Left ventricle myocardium inferior (tissue), 1 donor: ENCODE measurements around the gene VWA8. TPM values are rescaled to one million over a fixed set of nuclear protein-coding genes. Genes with fewer than 3 reads are reported as not detected.

ENCODE experiments used
- DNase-seq: peaks from one replicate; pipeline ENCODE4 v3.0.0-alpha.2; 2020
- H3K27ac ChIP-seq: fragments of 200-600 bp; replicated peaks from 2 replicates; pipeline ENCODE4 v1.8.0; 2021
- H3K27me3 ChIP-seq: fragments of 200-600 bp; 2 replicates; pipeline ENCODE4 v1.8.0; 2021; ENCODE audit warnings: low read depth
- H3K36me3 ChIP-seq: fragments of 200-600 bp; 2 replicates; pipeline ENCODE4 v1.8.0; 2021
- H3K4me1 ChIP-seq: fragments of 200-600 bp; 2 replicates; pipeline ENCODE4 v1.8.0; 2021
- H3K4me3 ChIP-seq: fragments of 200-600 bp; 2 replicates; pipeline ENCODE4 v1.8.0; 2021; ENCODE audit warnings: mild to moderate bottlenecking, moderate library complexity
- H3K9me3 ChIP-seq: fragments of 200-600 bp; replicated peaks from 2 replicates; pipeline ENCODE4 v1.8.0; 2021
- CTCF ChIP-seq: fragments of 200-600 bp; IDR thresholded peaks from 2 replicates; pipeline ENCODE4 v1.8.0; 2021; ENCODE audit warnings: antibody characterized with exemption, mild to moderate bottlenecking, borderline replicate concordance
- intact Hi-C: fragments of 100-400 bp; cut with micrococcal nuclease; formaldehyde crosslinking; loops from one replicate; pipeline ENCODE4 v1.11.0; 2022
- total RNA-seq: library from RNA; stranded (reverse); fragmentation: NEBNext Ultra II Directional; extraction: Animal tissue kit (Norgen Biotek cat#: 25700); gene quantifications from one replicate; pipeline ENCODE4 v1.2.1, GENCODE V29; 2021
- donor health status: DM: no; HTN: yes; CAD: no; lungs with severe emphysema.

Gene VWA8
- total RNA-seq, 1 donor from 2014 or later = 51.0 TPM

- peaks cover 38% of the 10 kb centered on the region for H3K4me1 ChIP-seq
- TF ChIP-seq CTCF = no peak
- peak overlapping the region; percentile 45 for H3K27ac ChIP-seq
- DNase-seq = no peak
- H3K4me3 ChIP-seq = no peak overlapping the region
- H3K9me3 ChIP-seq = no peaks in the 10 kb centered on the region
- H3K27me3 ChIP-seq = no peaks in the 10 kb centered on the region
- intact Hi-C loops = no loop called here
- H3K36me3 ChIP-seq = peaks cover 11% of the 10 kb centered on the region
Measured at GRCh38 chr13:41742917-41743552, 217.9 kb downstream of the VWA8 start.

DNA sequence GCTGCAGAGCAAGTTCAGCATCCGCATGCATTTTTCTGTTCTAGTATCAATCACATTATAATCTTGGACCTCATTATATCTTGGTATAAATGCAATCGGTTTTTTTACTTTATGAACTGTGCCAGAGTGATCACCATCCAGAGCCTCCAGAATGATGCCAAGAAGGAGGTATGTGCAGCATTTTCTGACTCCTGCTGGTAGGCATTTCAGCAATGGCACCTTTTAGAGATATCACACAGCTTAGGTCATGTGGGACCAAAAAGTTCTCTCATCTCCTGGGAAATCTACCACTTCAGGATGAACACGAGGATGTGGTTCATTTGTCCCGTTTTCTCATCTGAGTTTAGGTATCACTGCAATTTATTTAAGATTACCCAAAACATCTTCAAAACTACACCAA is 220.4 kb downstream of the VWA8 start:
- Histone ChIP-seq H3K27me3 (no peaks in the 10 kb centered on the region), H3K4me1 (peaks cover 38% of the 10 kb centered on the region), H3K4me3 (no peak overlapping the region), H3K36me3 (no peaks in the 10 kb centered on the region), H3K27ac (no peak overlapping the region), H3K9me3 (no peaks in the 10 kb centered on the region)
- no peak for DNase-seq
- TF ChIP-seq CTCF = peak; percentile 7
- intact Hi-C loops = no loop called here

- no peak for DNase-seq
- H3K4me3 ChIP-seq = no peak overlapping the region
- TF ChIP-seq CTCF = no peak
- no peaks in the 10 kb centered on the region for H3K9me3 ChIP-seq
- no peak overlapping the region for H3K27ac ChIP-seq
- peaks cover 60% of the 10 kb centered on the region for H3K36me3 ChIP-seq
- intact Hi-C loops = no loop called here
- H3K27me3 ChIP-seq = no peaks in the 10 kb centered on the region
- no peaks in the 10 kb centered on the region for H3K4me1 ChIP-seq
Measured at GRCh38 chr13:41722684-41723535, 238.0 kb downstream of the VWA8 start.

- Histone ChIP-seq H3K27me3 (no peaks in the 10 kb centered on the region), H3K4me3 (no peak overlapping the region), H3K4me1 (peaks cover 7% of the 10 kb centered on the region), H3K27ac (no peak overlapping the region), H3K36me3 (peaks cover 51% of the 10 kb centered on the region), H3K9me3 (no peaks in the 10 kb centered on the region)
- intact Hi-C loops = no loop called here
- no peak for DNase-seq
- TF ChIP-seq CTCF = no peak
Measured at GRCh38 chr13:41720839-41721561, 239.9 kb downstream of the VWA8 start.

DNA sequence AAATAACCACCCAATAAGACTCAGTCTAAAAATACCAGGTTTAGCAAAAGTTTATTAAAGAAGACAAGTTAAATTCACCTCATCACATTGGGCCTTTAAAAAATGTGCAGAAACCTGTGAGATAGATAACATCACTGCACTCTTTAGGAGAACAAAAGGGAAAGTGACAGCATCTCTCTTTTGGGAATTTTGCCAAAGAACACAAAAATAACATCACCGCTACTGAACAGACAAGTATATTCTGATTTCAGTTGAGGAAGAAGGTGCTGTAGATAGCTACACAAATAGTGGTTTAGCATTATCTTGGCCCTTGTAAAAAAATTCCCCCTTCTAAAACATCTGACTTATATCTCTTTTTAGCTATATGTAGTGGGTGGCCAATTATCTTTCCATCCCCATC is 244.7 kb downstream of the VWA8 start:
- Histone ChIP-seq H3K27ac (no peak overlapping the region), H3K4me1 (peaks cover 25% of the 10 kb centered on the region), H3K9me3 (no peaks in the 10 kb centered on the region), H3K4me3 (no peak overlapping the region), H3K36me3 (peaks cover 17% of the 10 kb centered on the region), H3K27me3 (no peaks in the 10 kb centered on the region)
- intact Hi-C loops = no loop called here
- no peak for TF ChIP-seq CTCF
- DNase-seq = no peak
